ENCODE data around the gene PPARG. TPM values are rescaled to one million over a fixed set of nuclear protein-coding genes. Genes with fewer than 3 reads are reported as not detected.

Gene PPARG
- total and polyA plus RNA-seq, 2 of the 8 experiments (the other 6 are each of a cell fraction or from before 2014, with no cell fraction given), result 0.06 TPM; not detected in 1

DNA sequence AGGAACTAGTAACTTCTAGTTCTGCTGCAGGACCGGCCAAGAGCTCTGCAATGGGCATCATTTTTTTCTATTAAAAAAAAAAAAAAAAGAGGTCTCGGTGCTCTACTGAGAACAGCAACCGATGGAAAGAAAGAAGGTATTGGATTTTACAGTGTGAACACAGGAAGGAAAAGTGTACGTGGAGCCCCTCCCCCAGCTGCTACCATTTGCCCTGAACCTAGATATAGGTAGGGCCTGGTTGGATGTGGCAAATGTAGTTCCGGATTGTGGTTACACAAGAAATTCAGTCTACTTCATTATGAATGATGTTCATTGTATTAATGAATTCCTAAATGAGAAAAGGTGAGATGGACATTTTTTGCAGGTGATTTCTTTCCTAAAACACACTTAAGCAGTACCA, 17.9 kb upstream of the PPARG start:
- Histone ChIP-seq H2BK20ac (ENCODE audit: low read length) (no peak overlapping the region), H3K4ac (replicated peaks; ENCODE audit: insufficient read length, low read depth, low read length) (no peak overlapping the region), H2AK5ac (ENCODE audit: low read depth, low read length) (no peak overlapping the region), H4K8ac (ENCODE audit: extremely low read depth, insufficient read depth, low read length) (no peak overlapping the region), H2BK15ac (ENCODE audit: low read length) (no peak overlapping the region), H3K23me2 (ENCODE audit: low read depth, low read length) (no peaks in the 10 kb centered on the region), H3K4me2 (ENCODE audit: insufficient read depth in 1 of 2, low read depth in 2 of 2, low read length in 2 of 2) (no peak overlapping the region), H3K18ac (ENCODE audit: extremely low read depth, low read length) (no peak overlapping the region), H4K20me1 (replicated peaks in 1 of 2; ENCODE audit: control insufficient read depth in 1 of 2, insufficient read depth in 2 of 2, low read length in 2 of 2) (no peaks in the 10 kb centered on the region), H4K5ac (ENCODE audit: insufficient read length, low read depth, low read length) (no peak overlapping the region), H3K56ac (replicated peaks; ENCODE audit: insufficient read length, low read depth, low read length) (no peak overlapping the region), H3K27me3 (replicated peaks in 1 of 4; ENCODE audit: control insufficient read depth in 3 of 4, extremely low read depth in 1 of 4, insufficient read depth in 3 of 4, low read length in 3 of 4) (no peaks in the 10 kb centered on the region), H3K4me3 (ENCODE audit: extremely low read depth in 1 of 4, insufficient read depth in 2 of 4, low read depth in 3 of 4, low read length in 4 of 4) (no peak overlapping the region), H3K36me3 (ENCODE audit: control insufficient read depth in 2 of 4, insufficient read depth in 4 of 4, low read length in 3 of 4) (no peaks in the 10 kb centered on the region), H2AFZ (ENCODE audit: low read length) (no peak overlapping the region), H3K9ac (replicated peaks in 1 of 4; ENCODE audit: extremely low read depth in 1 of 4, low read depth in 3 of 4, low read length in 3 of 4) (no peak overlapping the region), H2BK12ac (ENCODE audit: low read depth, low read length) (no peak overlapping the region), H3K79me2 (ENCODE audit: control insufficient read depth in 1 of 2, insufficient read depth in 2 of 2, low read length in 2 of 2) (no peaks in the 10 kb centered on the region), H2BK5ac (ENCODE audit: low read depth, low read length) (no peak overlapping the region), H4K91ac (replicated peaks; ENCODE audit: insufficient read length, low read length) (no peak overlapping the region), H2BK120ac (replicated peaks; ENCODE audit: low read depth, low read length) (no peak overlapping the region), H3K79me1 (ENCODE audit: low read depth, low read length) (no peaks in the 10 kb centered on the region), H3K4me1 (replicated peaks in 1 of 4; ENCODE audit: control insufficient read depth in 3 of 4, insufficient read depth in 4 of 4, low read length in 3 of 4) (no peaks in the 10 kb centered on the region), H3K27ac (ENCODE audit: low read depth, low read length) (no peak overlapping the region), H3K14ac (ENCODE audit: insufficient read length) (no peak overlapping the region), H3K23ac (ENCODE audit: insufficient read length) (no peak overlapping the region), H3K9me3 (ENCODE audit: insufficient read depth in 2 of 2, low read depth in 1 of 2, low read length in 1 of 2) (no peaks in the 10 kb centered on the region)
- WGBS, 2 experiments (ENCODE audit: extremely low coverage in 1 of 2, insufficient coverage in 1 of 2, insufficient read length in 1 of 2, insufficient replicate concordance in 2 of 2, low coverage in 1 of 2, low lambda C conversion rate in 2 of 2, missing lambda C conversion rate in 1 of 2), result 88% methylated on average over 5 of the region's 5 CpGs; no CpG with 5 or more reads in 1 of the 2 experiments
- DNase-seq (ENCODE audit: low read depth in 1 of 2, low spot score in 2 of 2) (no peak), FAIRE-seq (no peak)
- no peak for TF ChIP-seq HDAC2 (IDR thresholded peaks at IDR 0.05; ENCODE audit: borderline replicate concordance in 1 of 2, low read depth in 2 of 2, low read length in 2 of 2)
- TF ChIP-seq RFX5 (IDR thresholded peaks at IDR 0.05; ENCODE audit: borderline replicate concordance, low read depth, low read length), result no peak
- TF ChIP-seq SP2 (IDR thresholded peaks at IDR 0.05; ENCODE audit: low read length), result no peak
- TF ChIP-seq BRCA1 (IDR thresholded peaks at IDR 0.05; ENCODE audit: low read depth, low read length), result no peak
- POLR2A ChIA-PET (ENCODE audit: partially characterized antibody), result no interaction called here
- CTCF ChIA-PET (ENCODE audit: partially characterized antibody), result interaction anchor here (0.7 to 0.9 kb wide), 2 partner anchors 131 to 319 kb away, joined by 3 read pairs; no protein-coding TSS in a partner anchor
